T-helper 1 cell (primary cell): ENCODE measurements around the gene SNRPA.
"Not testable (repeated sequence)": the region's sequence is repeated elsewhere in the genome, so short reads cannot be mapped to it uniquely, and the experiment has no call there.

ENCODE experiments used
- DNase-seq, 5 donors: peaks; one replicate each; pipeline ENCODE4 v3.0.0-alpha.2; 2012 to 2020

Gene SNRPA

GRCh38 chr19:40747536-40747935 lies 3.5 kb upstream of the SNRPA start:
- DNase-seq, result no peak

DNA sequence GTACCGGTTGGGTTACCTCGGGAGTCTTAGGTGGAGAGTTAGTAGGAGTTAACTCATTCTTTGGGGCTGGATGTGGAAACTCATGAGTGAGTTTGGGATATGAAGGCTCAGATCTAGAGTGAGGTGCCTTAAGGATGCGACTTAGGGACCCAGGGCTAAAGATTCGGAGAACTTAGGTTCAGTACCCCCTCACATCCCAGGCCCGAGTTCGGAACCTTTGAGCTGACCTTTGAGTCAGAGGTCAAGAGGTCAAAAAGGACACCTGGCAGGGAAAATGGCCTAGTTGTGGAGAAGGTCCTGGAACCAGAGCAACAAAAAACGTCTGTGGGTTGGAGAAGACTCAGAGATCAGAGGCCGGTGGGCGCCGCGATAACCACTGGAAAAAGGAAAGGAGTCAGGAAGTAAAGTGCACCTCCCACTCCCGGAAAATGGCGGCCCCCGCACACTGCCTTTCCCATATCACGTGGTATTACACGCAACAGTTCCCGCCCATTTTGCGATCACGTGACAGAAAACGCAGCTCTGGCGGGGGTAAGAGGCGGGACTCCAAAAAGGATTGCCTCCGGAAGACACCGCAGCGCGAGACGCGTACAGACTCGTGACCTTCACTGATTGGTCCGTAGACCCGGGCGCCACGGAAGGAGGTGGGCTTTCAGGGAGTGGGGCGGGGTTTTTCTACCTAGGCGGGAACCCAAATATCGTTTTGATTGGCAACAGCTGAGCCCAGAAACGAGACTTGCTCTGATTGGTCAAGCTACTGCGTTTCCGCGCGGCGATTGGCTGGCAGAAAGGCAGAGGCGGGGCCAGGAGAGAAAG lies 737 bp upstream of the SNRPA start, which contains the start of gene ACTMAP:
ACTMAP (minus strand) TSS at position 420 of the 816 bp plus-strand sequence. CDS start 674 bp downstream, outside the sequence.
- peak; percentile 99 to 100 (median 99) for DNase-seq

- peak in 1 of 5 donors; percentile 31 for DNase-seq
Observed at GRCh38 chr19:40752257-40752781, 1.3 kb downstream of the SNRPA start.

GRCh38 chr19:40754611-40755247 lies 3.7 kb downstream of the SNRPA start:
- peak in 1 of 5 donors; percentile 68 for DNase-seq

DNA sequence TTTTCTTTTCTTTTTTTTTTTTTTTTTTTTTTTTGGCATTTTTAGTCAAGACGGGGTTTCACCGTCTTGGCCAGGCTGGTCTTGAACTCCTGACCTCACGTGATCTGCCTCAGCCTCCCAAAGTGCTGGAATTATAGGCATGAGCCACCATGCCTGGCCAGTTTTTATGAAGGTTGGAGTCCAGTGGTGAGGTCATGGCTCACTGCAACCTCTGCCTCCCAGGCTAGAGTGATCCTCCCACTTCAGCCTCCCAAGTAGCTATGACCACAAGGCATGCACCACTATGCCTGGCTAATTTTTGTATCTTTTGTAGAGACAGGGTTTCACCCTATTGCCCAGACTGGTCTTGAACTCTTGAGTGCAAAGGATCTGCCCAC lies 4.2 kb downstream of the SNRPA start:
- DNase-seq, result no peak

- no peak for DNase-seq
Observed at GRCh38 chr19:40755791-40756190, 4.8 kb downstream of the SNRPA start.

DNA sequence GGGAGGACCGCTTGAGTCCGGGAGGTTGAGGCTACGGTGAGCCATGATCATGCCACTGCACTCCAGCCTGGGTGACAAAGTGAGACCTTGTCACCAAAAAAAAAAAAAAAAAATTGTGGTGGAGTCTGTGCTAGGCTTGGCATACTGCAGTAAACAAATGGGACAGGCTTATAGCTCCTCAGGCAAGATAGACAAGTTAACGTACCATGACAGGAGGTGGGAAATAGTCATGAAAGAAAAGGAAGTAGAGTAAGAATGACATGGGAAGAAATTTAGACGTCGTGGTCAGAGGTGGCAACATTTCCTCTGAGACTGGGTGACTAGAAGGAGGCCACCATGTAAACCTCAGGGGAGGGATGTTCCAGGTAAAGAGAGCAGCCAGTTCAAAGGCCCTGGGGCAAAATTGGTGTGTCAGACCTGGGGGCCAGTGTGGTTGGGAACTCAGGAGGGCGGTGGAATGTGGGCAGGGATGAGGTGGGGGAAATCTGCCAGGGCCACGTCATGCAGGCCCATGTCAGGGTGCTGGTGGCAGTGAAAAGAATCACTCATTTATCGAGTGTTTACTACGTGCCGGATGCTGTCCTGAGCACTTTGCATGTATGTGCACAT lies 5.6 kb downstream of the SNRPA start:
- peak in 1 of 5 donors; percentile 19 for DNase-seq

- DNase-seq, result no peak
Observed at GRCh38 chr19:40758491-40758890, 7.5 kb downstream of the SNRPA start.

DNA sequence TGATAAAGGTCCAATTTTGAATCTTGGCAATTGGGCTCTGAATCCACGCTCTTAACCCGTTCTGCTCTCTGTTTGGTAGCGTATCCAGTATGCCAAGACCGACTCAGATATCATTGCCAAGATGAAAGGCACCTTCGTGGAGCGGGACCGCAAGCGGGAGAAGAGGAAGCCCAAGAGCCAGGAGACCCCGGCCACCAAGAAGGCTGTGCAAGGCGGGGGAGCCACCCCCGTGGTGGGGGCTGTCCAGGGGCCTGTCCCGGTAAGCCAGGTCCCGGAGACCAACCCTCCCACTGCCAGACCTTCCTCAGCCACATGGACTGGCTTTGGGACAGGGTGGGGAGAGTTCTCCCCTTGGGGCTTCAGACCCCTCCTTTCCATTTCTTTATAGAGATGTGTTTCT lies 8.3 kb downstream of the SNRPA start:
- DNase-seq, result no peak

DNA sequence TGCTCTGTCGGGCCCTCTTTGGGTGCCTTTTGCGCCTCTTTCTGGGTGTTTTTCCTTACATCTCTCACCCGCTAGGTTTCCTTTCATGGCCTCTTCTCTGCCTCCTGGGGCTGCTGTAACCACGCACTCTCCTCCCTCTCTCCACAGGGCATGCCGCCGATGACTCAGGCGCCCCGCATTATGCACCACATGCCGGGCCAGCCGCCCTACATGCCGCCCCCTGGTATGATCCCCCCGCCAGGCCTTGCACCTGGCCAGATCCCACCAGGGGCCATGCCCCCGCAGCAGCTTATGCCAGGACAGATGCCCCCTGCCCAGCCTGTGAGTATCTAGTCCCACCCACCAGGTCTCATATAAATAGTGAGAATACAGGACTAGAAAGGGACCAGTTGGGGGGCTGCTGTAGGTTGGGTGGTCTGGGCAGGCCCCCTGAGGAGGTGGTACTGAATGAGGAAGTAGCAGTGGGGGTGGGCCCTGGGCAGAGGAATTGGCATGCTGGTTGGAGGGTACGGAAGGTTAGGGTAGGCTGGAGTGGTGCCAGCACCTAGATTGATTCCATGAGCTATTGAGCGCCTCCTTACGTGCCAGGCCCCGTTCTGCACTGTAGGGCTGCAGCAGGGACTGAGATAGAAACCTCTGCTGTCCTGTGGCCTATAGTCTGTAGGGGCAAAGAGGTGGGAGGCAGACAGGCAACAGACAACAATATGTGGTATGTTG lies 11.9 kb downstream of the SNRPA start:
- no peak for DNase-seq

DNA sequence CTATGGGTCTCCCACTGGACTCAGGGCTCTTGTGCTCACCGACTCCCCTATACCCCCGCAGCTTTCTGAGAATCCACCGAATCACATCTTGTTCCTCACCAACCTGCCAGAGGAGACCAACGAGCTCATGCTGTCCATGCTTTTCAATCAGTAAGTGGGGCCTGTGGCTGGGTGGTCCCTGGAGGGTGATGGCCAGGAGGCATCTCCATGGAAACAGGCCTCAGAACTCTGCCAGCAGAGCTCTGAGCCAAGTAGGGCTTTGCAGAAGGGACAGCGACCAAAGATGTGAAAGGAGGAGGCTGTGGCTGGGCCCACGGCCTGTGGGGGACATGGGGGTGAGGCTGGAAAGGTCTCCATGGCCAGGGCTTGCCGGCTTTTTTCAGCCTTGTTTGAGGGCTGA lies 12.5 kb downstream of the SNRPA start:
- no peak for DNase-seq

- DNase-seq, result no peak
Observed at GRCh38 chr19:40763963-40764362, 13.0 kb downstream of the SNRPA start.

DNA sequence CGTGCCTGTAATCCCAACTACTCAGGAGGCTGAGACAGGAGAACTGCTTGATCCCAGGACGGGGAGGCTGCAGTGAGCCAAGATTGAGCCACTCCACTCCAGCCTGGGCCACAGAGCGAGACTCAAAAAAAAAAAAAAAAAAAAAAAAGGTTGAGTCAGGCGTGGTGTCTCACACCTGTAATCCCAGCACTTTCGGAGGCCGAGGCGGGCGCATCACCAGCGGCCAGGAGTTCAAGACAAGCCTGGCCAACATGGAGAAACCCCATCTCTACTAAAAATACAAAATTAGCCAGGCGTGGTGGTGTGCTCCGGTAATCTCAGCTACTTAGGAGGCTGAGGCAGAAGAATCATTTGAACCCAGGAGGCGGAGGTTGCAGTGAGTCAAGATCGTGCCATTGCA lies 15.4 kb downstream of the SNRPA start:
- not testable (repeated sequence) for DNase-seq

- DNase-seq, result no peak
Observed at GRCh38 chr19:40768869-40769268, 17.9 kb downstream of the SNRPA start.

GRCh38 chr19:40771101-40771862 lies 20.3 kb downstream of the SNRPA start:
- peak in 1 of 5 donors; percentile 40 for DNase-seq

DNA sequence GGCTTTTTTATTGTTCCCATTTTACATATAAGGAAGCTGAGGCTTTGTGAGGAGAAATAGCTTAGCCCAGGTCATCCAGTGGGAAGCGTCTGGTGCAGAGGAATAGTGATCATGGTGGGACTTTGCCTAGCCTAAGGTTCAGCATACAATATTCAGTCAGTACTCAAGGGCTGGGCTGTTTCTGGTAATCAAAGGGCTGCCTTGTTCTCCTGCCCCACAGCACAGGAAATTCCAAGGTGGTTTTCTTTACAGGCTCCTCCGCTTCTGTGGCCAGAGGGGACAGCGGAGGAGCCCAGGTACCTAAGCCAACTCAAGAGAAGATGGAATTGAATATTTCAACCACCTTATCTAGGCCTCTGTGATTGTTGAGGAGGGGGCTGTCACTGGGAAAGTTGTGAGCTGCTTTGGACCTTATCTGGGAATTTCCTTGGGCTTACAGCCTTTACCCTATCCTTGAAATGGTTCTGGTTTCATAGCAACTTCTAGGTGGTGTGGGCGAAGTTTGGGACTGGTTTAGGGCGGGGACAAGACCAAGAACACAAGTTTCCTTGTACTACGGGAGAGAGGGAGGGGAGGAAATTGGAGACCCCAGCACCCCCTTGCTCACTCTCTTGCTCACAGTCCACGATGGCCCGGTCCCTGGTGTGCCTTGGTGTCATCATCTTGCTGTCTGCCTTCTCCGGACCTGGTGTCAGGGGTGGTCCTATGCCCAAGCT lies 24.1 kb downstream of the SNRPA start, which contains the start of gene MIA:
MIA (plus strand) TSS at position 606 of the 716 bp plus-strand sequence; CDS start at position 628, 22 bp downstream.
- no peak for DNase-seq

DNA sequence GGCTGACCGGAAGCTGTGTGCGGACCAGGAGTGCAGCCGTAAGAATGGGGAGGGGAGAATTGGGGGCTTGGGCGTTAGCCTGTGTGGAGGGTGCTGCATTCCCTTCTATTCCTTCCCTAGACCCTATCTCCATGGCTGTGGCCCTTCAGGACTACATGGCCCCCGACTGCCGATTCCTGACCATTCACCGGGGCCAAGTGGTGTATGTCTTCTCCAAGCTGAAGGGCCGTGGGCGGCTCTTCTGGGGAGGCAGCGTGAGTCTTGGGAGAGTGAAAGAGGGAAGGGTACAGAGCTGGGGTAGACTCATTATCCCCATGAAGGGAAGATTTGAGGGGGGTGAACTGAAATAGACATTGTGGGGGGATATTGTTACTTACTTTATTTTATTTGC lies 24.6 kb downstream of the SNRPA start:
- DNase-seq, result no peak

DNA sequence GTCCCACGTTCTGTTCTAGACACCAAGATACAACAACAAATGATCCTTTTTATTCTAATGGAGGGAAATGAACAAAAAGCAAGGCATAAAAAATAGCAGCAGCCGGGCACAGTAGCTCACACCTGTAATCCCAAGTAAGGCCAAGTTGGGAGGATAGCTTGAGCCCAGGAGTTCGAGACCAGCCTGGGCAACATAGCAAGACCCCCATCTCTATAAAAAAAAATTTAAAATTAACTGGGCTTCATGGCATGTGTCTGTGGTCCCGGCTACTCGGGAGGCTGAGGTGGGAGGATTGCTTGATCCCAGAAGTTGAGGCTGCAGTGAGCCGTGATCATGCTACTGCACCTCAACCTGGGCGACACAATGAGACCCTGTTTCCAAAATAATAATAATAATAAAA lies 25.4 kb downstream of the SNRPA start:
- no peak for DNase-seq

- DNase-seq, result peak; percentile 60 to 96 (median 82)
Observed at GRCh38 chr19:40776932-40777644, 26.1 kb downstream of the SNRPA start.

- DNase-seq, result no peak
Observed at GRCh38 chr19:40777645-40777936, 26.6 kb downstream of the SNRPA start.
